HG03060 (cell line): Measurements from ENCODE around the gene OR4D11.
"Not testable (repeated sequence)": the region's sequence is repeated elsewhere in the genome, so short reads cannot be mapped to it uniquely, and the experiment has no call there.

Source experiments
- ATAC-seq: cut with Tn5 transposase; IDR thresholded peaks from one replicate; pipeline ENCODE4 v1.9.1; 2021; ENCODE audit warnings: low read depth, moderate number of reproducible peaks; ENCODE audit not compliant: unreplicated experiment

OR4D11 gene

DNA sequence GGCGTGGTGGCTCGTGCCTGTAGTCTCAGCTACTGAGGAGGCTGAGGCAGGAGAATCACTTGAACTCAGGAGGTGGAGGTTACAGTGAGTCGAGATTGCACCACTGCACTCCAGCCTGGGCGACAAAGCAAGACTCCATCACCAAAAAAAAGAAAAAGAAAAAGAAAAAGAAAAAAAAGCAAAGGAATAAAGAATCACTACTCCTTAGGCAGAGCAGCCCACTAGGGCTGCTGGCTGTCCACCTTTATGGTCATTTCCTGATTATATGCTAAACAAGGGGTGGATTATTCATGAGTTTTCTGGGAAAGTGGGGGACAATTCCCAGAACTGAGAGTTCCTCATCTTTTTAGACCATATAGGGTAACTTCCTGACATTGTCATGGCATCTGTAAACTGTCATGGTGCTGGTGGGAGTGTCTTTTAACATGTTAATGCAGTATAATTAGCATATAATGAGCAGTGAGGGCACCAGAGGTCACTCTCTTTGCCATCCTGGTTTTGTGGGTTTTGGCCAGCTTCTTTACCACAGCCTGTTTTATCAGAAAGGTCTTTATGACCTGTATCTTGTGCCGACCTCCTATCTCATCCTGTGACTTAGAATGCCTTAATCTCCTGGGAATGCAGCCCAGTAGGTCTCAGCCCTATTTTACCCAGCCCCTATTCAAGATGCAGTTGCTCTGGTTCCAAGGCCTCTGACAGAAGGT, 44.4 kb downstream of the OR4D11 start:
- ATAC-seq: not testable (repeated sequence)

GRCh38 chr11:59548309-59548656, 44.9 kb downstream of the OR4D11 start:
- no peak for ATAC-seq

DNA sequence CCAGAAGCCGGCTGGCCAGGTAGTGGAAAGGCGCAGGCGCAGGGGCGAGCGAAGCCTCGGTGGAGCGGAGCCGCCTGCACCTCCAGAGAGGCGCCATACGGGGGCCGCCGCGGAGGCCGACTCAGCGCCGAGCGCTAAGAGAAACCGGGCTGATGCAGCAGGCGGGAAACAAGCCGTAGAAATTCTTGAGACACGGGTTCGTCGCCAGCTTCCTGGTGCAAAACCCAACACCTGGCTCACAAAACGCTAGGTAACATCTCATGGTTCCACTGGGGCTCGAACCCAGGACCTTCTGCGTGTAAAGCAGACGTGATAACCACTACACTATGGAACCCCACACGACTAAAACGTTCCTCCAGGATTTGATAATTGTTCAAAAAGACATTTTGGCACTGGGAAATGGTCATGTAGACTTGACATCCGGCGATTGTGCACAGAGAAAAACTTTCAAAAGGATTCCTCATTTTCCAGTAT, 47.0 kb downstream of the OR4D11 start:
- ATAC-seq: peak; percentile 86

GRCh38 chr11:59550842-59551658, 47.7 kb downstream of the OR4D11 start:
- peak; percentile 20 for ATAC-seq

- no peak for ATAC-seq
These were observed 48.5 kb downstream of the OR4D11 start for GRCh38 chr11:59551659-59552521.

GRCh38 chr11:59552844-59553243, 49.5 kb downstream of the OR4D11 start:
- no peak for ATAC-seq

DNA sequence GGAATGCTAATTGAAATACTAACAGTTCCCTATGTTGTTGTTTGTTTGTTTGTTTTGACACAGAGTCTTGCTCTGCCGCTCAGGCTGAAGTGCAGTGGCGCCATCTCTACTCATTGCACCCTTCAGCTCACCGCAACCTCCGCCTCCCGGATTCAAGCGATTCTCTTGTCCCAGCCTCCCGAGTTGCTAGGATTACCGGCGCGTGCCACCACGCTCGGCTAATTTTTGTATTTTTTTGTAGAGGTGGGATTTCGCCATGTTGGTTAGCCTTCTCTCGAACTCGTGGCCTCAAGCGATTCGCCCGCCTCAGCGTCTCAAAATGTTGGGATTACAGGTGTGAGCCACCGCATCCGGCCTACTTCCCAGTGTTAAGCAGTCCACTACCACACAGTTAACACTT, 49.9 kb downstream of the OR4D11 start:
- no peak for ATAC-seq
